ENCODE data around the gene XRCC4.

DNA sequence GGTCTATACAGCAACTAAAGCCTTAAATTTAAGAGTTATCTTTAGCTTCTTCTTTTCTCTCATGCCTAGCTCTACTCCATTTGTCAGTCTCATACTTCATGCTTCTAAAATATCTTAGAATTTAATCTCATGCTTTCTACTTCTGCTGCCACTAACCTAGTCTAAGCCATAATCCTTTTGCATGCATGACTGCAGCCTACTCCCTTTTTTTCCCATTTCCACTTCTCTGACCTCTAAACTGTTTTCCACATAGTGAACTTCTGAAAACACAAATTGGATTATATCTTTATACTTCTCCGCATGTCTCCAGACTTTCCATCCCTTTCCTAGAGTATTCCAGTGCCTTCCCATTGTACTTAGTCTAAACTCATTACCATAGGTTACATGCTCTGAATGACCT lies 193.0 kb downstream of the XRCC4 start:
- TF ChIP-seq, protein P1, sequence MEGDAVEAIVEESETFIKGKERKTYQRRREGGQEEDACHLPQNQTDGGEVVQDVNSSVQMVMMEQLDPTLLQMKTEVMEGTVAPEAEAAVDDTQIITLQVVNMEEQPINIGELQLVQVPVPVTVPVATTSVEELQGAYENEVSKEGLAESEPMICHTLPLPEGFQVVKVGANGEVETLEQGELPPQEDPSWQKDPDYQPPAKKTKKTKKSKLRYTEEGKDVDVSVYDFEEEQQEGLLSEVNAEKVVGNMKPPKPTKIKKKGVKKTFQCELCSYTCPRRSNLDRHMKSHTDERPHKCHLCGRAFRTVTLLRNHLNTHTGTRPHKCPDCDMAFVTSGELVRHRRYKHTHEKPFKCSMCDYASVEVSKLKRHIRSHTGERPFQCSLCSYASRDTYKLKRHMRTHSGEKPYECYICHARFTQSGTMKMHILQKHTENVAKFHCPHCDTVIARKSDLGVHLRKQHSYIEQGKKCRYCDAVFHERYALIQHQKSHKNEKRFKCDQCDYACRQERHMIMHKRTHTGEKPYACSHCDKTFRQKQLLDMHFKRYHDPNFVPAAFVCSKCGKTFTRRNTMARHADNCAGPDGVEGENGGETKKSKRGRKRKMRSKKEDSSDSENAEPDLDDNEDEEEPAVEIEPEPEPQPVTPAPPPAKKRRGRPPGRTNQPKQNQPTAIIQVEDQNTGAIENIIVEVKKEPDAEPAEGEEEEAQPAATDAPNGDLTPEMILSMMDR (IDR thresholded peaks at IDR 0.05; ENCODE audit: low read depth, low read length, missing input control) = no peak
- TF ChIP-seq TAF1 (conservative IDR thresholded peaks at IDR 0.05) = no peak
- no peak for TF ChIP-seq SP1 (IDR thresholded peaks at IDR 0.05)
- TF ChIP-seq, protein P2, sequence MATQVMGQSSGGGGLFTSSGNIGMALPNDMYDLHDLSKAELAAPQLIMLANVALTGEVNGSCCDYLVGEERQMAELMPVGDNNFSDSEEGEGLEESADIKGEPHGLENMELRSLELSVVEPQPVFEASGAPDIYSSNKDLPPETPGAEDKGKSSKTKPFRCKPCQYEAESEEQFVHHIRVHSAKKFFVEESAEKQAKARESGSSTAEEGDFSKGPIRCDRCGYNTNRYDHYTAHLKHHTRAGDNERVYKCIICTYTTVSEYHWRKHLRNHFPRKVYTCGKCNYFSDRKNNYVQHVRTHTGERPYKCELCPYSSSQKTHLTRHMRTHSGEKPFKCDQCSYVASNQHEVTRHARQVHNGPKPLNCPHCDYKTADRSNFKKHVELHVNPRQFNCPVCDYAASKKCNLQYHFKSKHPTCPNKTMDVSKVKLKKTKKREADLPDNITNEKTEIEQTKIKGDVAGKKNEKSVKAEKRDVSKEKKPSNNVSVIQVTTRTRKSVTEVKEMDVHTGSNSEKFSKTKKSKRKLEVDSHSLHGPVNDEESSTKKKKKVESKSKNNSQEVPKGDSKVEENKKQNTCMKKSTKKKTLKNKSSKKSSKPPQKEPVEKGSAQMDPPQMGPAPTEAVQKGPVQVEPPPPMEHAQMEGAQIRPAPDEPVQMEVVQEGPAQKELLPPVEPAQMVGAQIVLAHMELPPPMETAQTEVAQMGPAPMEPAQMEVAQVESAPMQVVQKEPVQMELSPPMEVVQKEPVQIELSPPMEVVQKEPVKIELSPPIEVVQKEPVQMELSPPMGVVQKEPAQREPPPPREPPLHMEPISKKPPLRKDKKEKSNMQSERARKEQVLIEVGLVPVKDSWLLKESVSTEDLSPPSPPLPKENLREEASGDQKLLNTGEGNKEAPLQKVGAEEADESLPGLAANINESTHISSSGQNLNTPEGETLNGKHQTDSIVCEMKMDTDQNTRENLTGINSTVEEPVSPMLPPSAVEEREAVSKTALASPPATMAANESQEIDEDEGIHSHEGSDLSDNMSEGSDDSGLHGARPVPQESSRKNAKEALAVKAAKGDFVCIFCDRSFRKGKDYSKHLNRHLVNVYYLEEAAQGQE (IDR thresholded peaks at IDR 0.05) = no peak
- no peak for TF ChIP-seq HNF4A (conservative IDR thresholded peaks at IDR 0.05)
